HG03342 (cell line): ENCODE data around the gene C4orf51.
"Not testable (repeated sequence)": the region's sequence is repeated elsewhere in the genome, so short reads cannot be mapped to it uniquely, and the experiment has no call there.

Experiments
- ATAC-seq: cut with Tn5 transposase; IDR thresholded peaks from one replicate; pipeline ENCODE4 v1.9.1; 2021; ENCODE audit warnings: mild to moderate bottlenecking, moderate library complexity; ENCODE audit not compliant: unreplicated experiment

Gene C4orf51

GRCh38 chr4:145679991-145680455 is at the start of gene C4orf51:
C4orf51 (plus strand) TSS chr4:145680146; CDS start chr4:145680204, 58 bp downstream.
- no peak for ATAC-seq

GRCh38 chr4:145635117-145635516 is 44.8 kb upstream of the C4orf51 start:
- no peak for ATAC-seq

GRCh38 chr4:145635630-145636029 is 44.3 kb upstream of the C4orf51 start:
- ATAC-seq, result no peak

GRCh38 chr4:145639186-145639698 is 40.7 kb upstream of the C4orf51 start:
- no peak for ATAC-seq

- not testable (repeated sequence) for ATAC-seq
Measured at GRCh38 chr4:145640236-145640635, 39.7 kb upstream of the C4orf51 start.

DNA sequence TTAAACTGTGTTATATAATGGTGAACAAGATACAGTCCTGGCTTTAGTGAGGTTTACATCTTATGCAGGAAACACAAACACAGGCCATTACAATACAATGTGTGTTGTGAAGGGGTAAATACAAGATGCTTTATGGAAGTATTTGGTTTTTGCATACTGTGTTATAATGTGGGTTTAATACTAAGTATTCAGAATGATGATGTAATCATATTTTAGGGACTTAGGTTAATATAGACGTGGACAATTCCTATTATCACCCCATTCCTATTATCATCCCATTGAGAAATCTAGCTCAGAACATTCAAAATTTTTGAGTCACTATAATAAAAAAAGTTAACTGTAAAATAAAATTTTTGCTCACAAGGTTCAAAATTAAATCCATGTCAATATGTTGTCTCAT is 36.7 kb upstream of the C4orf51 start:
- ATAC-seq, result no peak

- no peak for ATAC-seq
Measured at GRCh38 chr4:145644699-145645098, 35.2 kb upstream of the C4orf51 start.

- no peak for ATAC-seq
Measured at GRCh38 chr4:145656156-145656555, 23.8 kb upstream of the C4orf51 start.

GRCh38 chr4:145660064-145660463 is 19.9 kb upstream of the C4orf51 start:
- no peak for ATAC-seq

GRCh38 chr4:145663194-145663593 is 16.8 kb upstream of the C4orf51 start:
- ATAC-seq, result no peak

GRCh38 chr4:145665773-145666172 is 14.2 kb upstream of the C4orf51 start:
- ATAC-seq, result no peak

DNA sequence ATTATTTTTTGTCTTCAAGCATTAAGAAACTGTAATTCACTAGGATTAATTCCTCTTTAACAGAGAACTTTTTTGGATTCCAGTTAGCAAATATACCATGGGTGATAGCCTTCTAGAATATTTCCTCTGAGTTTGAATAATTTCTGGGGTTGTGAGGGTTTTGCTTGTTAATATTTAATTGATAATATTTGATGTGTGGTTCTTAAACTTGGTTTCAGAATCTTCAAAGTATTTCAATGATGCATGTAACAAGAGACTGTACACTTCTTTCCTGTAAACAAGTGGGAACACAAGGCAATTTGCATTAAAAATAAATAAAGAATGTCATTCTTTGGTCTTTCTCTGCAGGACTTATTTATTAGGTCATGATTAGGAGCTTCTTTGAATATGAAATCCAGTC is 9.5 kb upstream of the C4orf51 start:
- ATAC-seq, result no peak

- no peak for ATAC-seq
Measured at GRCh38 chr4:145679520-145679919, 426 bp upstream of the C4orf51 start.

- ATAC-seq, result no peak
Measured at GRCh38 chr4:145680902-145681301, 956 bp downstream of the C4orf51 start.

DNA sequence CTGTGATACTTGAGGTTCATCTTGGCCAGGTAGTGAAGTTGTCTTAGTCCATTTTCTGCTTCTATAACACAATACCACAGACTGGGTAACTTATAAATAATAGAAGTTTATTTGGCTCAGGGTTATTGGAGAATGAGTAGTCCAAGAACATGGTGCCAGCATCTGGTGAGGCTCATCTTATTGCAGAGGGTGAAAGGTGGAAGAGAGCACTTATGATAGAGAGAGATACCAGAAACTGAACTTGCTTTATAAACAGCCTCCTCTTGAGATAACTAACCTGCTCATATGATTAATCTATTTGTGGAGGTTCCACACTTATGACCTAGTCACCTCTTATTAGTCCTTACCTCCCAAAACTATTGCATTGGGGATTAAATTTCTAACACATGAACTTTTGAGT is 1.6 kb downstream of the C4orf51 start:
- ATAC-seq, result no peak

DNA sequence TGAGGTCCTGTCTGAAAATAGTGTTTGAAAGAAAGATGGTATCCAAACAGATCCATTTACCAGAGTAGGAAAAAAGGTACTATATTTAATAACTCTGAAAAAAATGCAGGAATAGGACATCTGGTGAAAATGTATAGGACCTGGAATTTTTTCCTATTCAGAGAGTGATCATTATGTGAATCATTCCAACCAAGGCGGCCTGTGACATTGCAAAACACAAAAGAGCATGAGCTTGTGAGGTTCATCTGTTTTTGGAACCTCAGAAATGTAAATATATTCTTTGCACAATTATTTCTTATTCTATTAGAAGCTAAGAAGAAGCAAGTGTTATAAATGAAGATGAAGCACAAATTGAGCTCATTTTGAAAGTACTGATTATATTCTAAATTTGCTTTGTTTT is 2.0 kb downstream of the C4orf51 start:
- ATAC-seq, result no peak

- ATAC-seq, result no peak
Measured at GRCh38 chr4:145686991-145687390, 7.0 kb downstream of the C4orf51 start.

GRCh38 chr4:145690610-145691009 is 10.7 kb downstream of the C4orf51 start:
- ATAC-seq, result no peak

GRCh38 chr4:145691416-145691815 is 11.5 kb downstream of the C4orf51 start:
- not testable (repeated sequence) for ATAC-seq

GRCh38 chr4:145694929-145695328 is 15.0 kb downstream of the C4orf51 start:
- no peak for ATAC-seq

- no peak for ATAC-seq
Measured at GRCh38 chr4:145697332-145697731, 17.4 kb downstream of the C4orf51 start.

GRCh38 chr4:145698507-145698906 is 18.6 kb downstream of the C4orf51 start:
- ATAC-seq, result no peak

DNA sequence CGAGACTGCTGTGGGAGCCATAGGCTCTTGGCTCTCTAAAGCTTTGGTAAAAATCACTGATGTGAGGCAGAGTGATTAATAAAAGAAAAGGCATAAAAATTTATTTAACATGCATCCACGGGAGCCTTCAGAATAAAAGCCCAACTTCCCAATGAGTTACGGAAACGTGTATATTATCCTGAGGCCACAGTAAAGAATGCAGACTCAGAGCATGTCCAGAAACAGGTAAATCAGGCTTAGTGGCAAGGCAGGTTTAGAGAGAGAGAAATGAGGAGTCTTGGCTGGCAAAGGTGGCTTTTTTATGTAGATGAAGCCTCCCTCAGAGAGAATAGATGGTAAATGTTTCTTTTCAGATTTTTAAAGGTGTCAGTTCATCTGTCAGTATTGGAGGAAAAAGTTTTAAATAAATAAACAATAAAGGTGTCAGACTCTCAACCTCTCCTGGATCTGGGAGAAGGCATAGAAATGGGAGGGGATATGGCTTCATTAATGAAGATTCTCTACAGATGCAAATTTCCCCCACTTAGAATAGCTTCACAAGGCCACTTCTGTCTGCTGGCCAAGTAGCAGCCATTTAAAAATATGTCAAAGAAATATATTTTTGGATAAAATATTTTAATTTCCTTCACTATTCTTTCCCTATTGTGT is 24.0 kb downstream of the C4orf51 start:
- no peak for ATAC-seq
